Measurements from ENCODE around the gene SLC39A1. TPM values are rescaled to one million over a fixed set of nuclear protein-coding genes. Genes with fewer than 3 reads are reported as not detected.
A peak's percentile ranks its signal among the peaks of the same experiment; 100 is the strongest.

SLC39A1 gene
- total RNA-seq, 6 donors from 2014 or later, result 41.9 to 145 (median 102) TPM

- H3K9me3 ChIP-seq, result no peaks in the 10 kb centered on the region
- WGBS, 2 donors, result 94 to 95% methylated on average over 3 of the region's 3 CpGs
These were observed 9.7 kb upstream of the SLC39A1 start for GRCh38 chr1:153973071-153973470.

GRCh38 chr1:153970346-153970745, 7.0 kb upstream of the SLC39A1 start:
- no peak for ATAC-seq (ENCODE audit: low FRiP score in 2 of 2)
- no peak for TF ChIP-seq CTCF (IDR thresholded peaks at IDR 0.05)
- no peak for TF ChIP-seq POLR2A (IDR thresholded peaks at IDR 0.05)
- TF ChIP-seq EP300 (IDR thresholded peaks at IDR 0.05), result no peak
- no peak for TF ChIP-seq POLR2AphosphoS5 (IDR thresholded peaks at IDR 0.05)
- H3K27ac ChIP-seq, result no peak overlapping the region
- no peak for DNase-seq
- H3K4me3 ChIP-seq, result no peak overlapping the region
- H3K4me1 ChIP-seq, result peaks cover 21 to 31% (median 25%) of the 10 kb centered on the region in 4 donors
- 82 to 88% methylated on average over 2 of the region's 2 CpGs for WGBS, 2 donors
- H3K27me3 ChIP-seq, result no peaks in the 10 kb centered on the region
- no peaks in the 10 kb centered on the region for H3K9me3 ChIP-seq
- H3K36me3 ChIP-seq, result peaks cover 3 to 26% (median 21%) of the 10 kb centered on the region in 4 donors

More at GRCh38 chr1:153973071-153973470, 9.7 kb upstream of the SLC39A1 start:
- Histone ChIP-seq H3K4me3 (no peak overlapping the region), H3K27me3 (no peaks in the 10 kb centered on the region), H3K4me1 (peaks cover 17 to 26% (median 21%) of the 10 kb centered on the region in 4 donors), H3K27ac (no peak overlapping the region), H3K36me3 (peaks cover 3 to 34% (median 25%) of the 10 kb centered on the region in 4 donors)
- DNase-seq (no peak), ATAC-seq (ENCODE audit: low FRiP score in 2 of 2) (no peak)
- TF ChIP-seq POLR2AphosphoS5 (IDR thresholded peaks at IDR 0.05) (no peak), CTCF (IDR thresholded peaks at IDR 0.05) (no peak), EP300 (IDR thresholded peaks at IDR 0.05) (no peak), POLR2A (IDR thresholded peaks at IDR 0.05) (no peak)

- H3K4me1 ChIP-seq, result peaks cover 31 to 44% (median 34%) of the 10 kb centered on the region in 4 donors
- H3K27me3 ChIP-seq, result no peaks in the 10 kb centered on the region
- ATAC-seq (ENCODE audit: low FRiP score in 2 of 2) (no peak), DNase-seq (no peak)
- peak overlapping the region in 1 of 4 donors; percentile 97 for H3K27ac ChIP-seq
- WGBS, 2 donors, result 89 to 90% methylated on average over 2 of the region's 2 CpGs
- no peak overlapping the region for H3K4me3 ChIP-seq
- no peaks in the 10 kb centered on the region for H3K9me3 ChIP-seq
- H3K36me3 ChIP-seq, result peaks cover 0 to 13% (median 7%) of the 10 kb centered on the region in 4 donors
- no peak for TF ChIP-seq CTCF (IDR thresholded peaks at IDR 0.05)
- TF ChIP-seq POLR2A (IDR thresholded peaks at IDR 0.05), result no peak
- no peak for TF ChIP-seq POLR2AphosphoS5 (IDR thresholded peaks at IDR 0.05)
- no peak for TF ChIP-seq EP300 (IDR thresholded peaks at IDR 0.05)
These were observed 5.6 kb upstream of the SLC39A1 start for GRCh38 chr1:153968972-153969371.

GRCh38 chr1:153968408-153968807, 5.1 kb upstream of the SLC39A1 start:
- peak overlapping the region in 3 of 4 donors; percentile 52 to 62 (median 62) for H3K4me3 ChIP-seq
- H3K9me3 ChIP-seq, result no peaks in the 10 kb centered on the region
- DNase-seq, result no peak
- no peak for ATAC-seq (ENCODE audit: low FRiP score in 2 of 2)
- WGBS, 2 donors, result 12% methylated on average over 11 to 13 of the region's 13 CpGs
- no peaks in the 10 kb centered on the region for H3K27me3 ChIP-seq
- H3K27ac ChIP-seq, result peak overlapping the region in 3 of 4 donors; percentile 81 to 97 (median 85)
- H3K4me1 ChIP-seq, result peaks cover 34 to 48% (median 35%) of the 10 kb centered on the region in 4 donors
- H3K36me3 ChIP-seq, result peaks cover 0 to 8% (median 2%) of the 10 kb centered on the region in 4 donors
- TF ChIP-seq EP300 (IDR thresholded peaks at IDR 0.05), result no peak
- TF ChIP-seq POLR2AphosphoS5 (IDR thresholded peaks at IDR 0.05), result no peak
- TF ChIP-seq POLR2A (IDR thresholded peaks at IDR 0.05), result no peak
- TF ChIP-seq CTCF (IDR thresholded peaks at IDR 0.05), result no peak

- Histone ChIP-seq H3K27ac (peak overlapping the region; percentile 81 to 97 (median 86)), H3K36me3 (peaks cover 0 to 4% (median 0%) of the 10 kb centered on the region in 4 donors), H3K27me3 (no peaks in the 10 kb centered on the region), H3K4me1 (peaks cover 34 to 48% (median 35%) of the 10 kb centered on the region in 4 donors), H3K9me3 (no peaks in the 10 kb centered on the region), H3K4me3 (peak overlapping the region in 3 of 4 donors; percentile 52 to 62 (median 62))
- no peak for ATAC-seq (ENCODE audit: low FRiP score in 2 of 2)
- TF ChIP-seq EP300 (IDR thresholded peaks at IDR 0.05) (no peak), POLR2A (IDR thresholded peaks at IDR 0.05) (no peak), CTCF (IDR thresholded peaks at IDR 0.05) (no peak), POLR2AphosphoS5 (IDR thresholded peaks at IDR 0.05) (no peak)
- 3 to 9% methylated on average over 8 of the region's 8 CpGs for WGBS, 2 donors
- peak in 1 of 2 donors; percentile 74 for DNase-seq
These were observed 4.6 kb upstream of the SLC39A1 start for GRCh38 chr1:153968000-153968363.

Measured in upper lobe of left lung (tissue), 6 donors.